ENCODE results near the gene TTC9B. TPM values are rescaled to one million over a fixed set of nuclear protein-coding genes. Genes with fewer than 3 reads are reported as not detected.
A peak's percentile ranks its signal among the peaks of the same experiment; 100 is the strongest.

The TTC9B gene
- total RNA-seq, 1 donor from 2014 or later, result not detected

- TF ChIP-seq POLR2A (IDR thresholded peaks at IDR 0.05), result no peak
- TF ChIP-seq POLR2AphosphoS5 (IDR thresholded peaks at IDR 0.05; ENCODE audit: insufficient read depth in 1 of 2, low read depth in 1 of 2), result no peak
- no peak for TF ChIP-seq CTCF (IDR thresholded peaks at IDR 0.05)
- intact Hi-C loops (cut with DNase I), result no loop called here
- Histone ChIP-seq H3K27ac (no peak overlapping the region), H3K4me3 (no peak overlapping the region), H3K4me1 (peaks cover 7% of the 10 kb centered on the region), H3K9me3 (no peaks in the 10 kb centered on the region), H3K36me3 (peaks cover 0 to 10% of the 10 kb centered on the region in 2 donors), H3K27me3 (no peaks in the 10 kb centered on the region)
- no peak for DNase-seq (ENCODE audit: extremely low spot score in 2 of 2)
Observed at GRCh38 chr19:40198272-40198990, 19.8 kb downstream of the TTC9B start.

GRCh38 chr19:40193587-40193849 is 24.7 kb downstream of the TTC9B start:
- H3K27ac ChIP-seq, result no peak overlapping the region
- H3K4me1 ChIP-seq, result peaks cover 25% of the 10 kb centered on the region
- DNase-seq (ENCODE audit: extremely low spot score in 2 of 2), result no peak
- H3K4me3 ChIP-seq, result no peak overlapping the region
- peaks cover 0 to 3% of the 10 kb centered on the region in 2 donors for H3K36me3 ChIP-seq
- no peaks in the 10 kb centered on the region for H3K27me3 ChIP-seq
- no peaks in the 10 kb centered on the region for H3K9me3 ChIP-seq
- intact Hi-C loops (cut with DNase I), result no loop called here
- TF ChIP-seq CTCF (IDR thresholded peaks at IDR 0.05), result no peak
- no peak for TF ChIP-seq POLR2A (IDR thresholded peaks at IDR 0.05)
- TF ChIP-seq POLR2AphosphoS5 (IDR thresholded peaks at IDR 0.05; ENCODE audit: insufficient read depth in 1 of 2, low read depth in 1 of 2), result no peak

- intact Hi-C loops (cut with DNase I), result no loop called here
- no peak for DNase-seq (ENCODE audit: extremely low spot score in 2 of 2)
- H3K27me3 ChIP-seq, result no peaks in the 10 kb centered on the region
- H3K4me1 ChIP-seq, result peaks cover 25% of the 10 kb centered on the region
- no peak overlapping the region for H3K27ac ChIP-seq
- H3K9me3 ChIP-seq, result no peaks in the 10 kb centered on the region
- H3K36me3 ChIP-seq, result no peaks in the 10 kb centered on the region
- no peak for TF ChIP-seq POLR2A (IDR thresholded peaks at IDR 0.05)
- TF ChIP-seq POLR2AphosphoS5 (IDR thresholded peaks at IDR 0.05; ENCODE audit: insufficient read depth in 1 of 2, low read depth in 1 of 2), result no peak
- no peak for TF ChIP-seq CTCF (IDR thresholded peaks at IDR 0.05)
- H3K4me3 ChIP-seq, result peak overlapping the region; percentile 66 to 96
Observed at GRCh38 chr19:40192758-40193586, 25.2 kb downstream of the TTC9B start.

- H3K27me3 ChIP-seq, result no peaks in the 10 kb centered on the region
- DNase-seq (ENCODE audit: extremely low spot score in 2 of 2), result no peak
- H3K27ac ChIP-seq, result peak overlapping the region; percentile 93
- H3K4me1 ChIP-seq, result peaks cover 25% of the 10 kb centered on the region
- intact Hi-C loops (cut with DNase I), result no loop called here
- no peaks in the 10 kb centered on the region for H3K36me3 ChIP-seq
- H3K4me3 ChIP-seq, result peak overlapping the region; percentile 66 to 96
- no peaks in the 10 kb centered on the region for H3K9me3 ChIP-seq
- TF ChIP-seq CTCF (IDR thresholded peaks at IDR 0.05) (no peak), POLR2A (IDR thresholded peaks at IDR 0.05) (no peak), POLR2AphosphoS5 (IDR thresholded peaks at IDR 0.05; ENCODE audit: insufficient read depth in 1 of 2, low read depth in 1 of 2) (peak in 1 of 2 donors; percentile 21)
Observed at GRCh38 chr19:40191836-40192646, 26.1 kb downstream of the TTC9B start.
